Activated CD4-positive, CD25-positive, alpha-beta regulatory T cell treated with anti-CD3 and anti-CD28 coated beads, Interleukin-2, amount 50 U/mL, for 72 hours (primary cell): ENCODE data around the gene EPHB2.

Source experiments
- DNase-seq: peaks from one replicate; pipeline ENCODE4 v3.0.0; 2021

EPHB2 gene

DNA sequence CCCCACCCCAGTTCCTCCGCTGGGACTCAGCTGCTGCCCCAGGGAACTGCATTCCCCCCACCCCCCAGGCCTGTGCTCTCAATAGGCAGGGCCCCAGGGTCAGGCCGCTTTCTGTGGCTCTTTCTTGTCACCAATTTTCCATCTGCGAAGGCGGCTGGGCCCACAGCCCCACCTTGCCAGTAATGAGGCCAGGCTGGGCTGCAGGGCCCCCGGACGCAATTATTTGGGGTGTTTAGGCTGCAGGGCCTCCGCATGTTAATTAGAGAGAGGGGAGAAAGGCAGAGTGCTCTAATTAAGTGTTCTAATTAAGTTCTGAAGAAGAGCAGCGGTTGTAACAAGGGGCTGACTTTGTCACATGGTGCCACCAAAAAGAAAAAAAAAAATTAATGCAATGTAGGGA lies 71.8 kb downstream of the EPHB2 start:
- no peak for DNase-seq

DNA sequence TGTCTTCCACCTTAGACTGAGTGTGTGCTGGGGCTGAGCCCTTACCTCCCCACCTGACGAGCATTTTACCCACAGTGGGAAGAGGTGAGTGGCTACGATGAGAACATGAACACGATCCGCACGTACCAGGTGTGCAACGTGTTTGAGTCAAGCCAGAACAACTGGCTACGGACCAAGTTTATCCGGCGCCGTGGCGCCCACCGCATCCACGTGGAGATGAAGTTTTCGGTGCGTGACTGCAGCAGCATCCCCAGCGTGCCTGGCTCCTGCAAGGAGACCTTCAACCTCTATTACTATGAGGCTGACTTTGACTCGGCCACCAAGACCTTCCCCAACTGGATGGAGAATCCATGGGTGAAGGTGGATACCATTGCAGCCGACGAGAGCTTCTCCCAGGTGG lies 73.7 kb downstream of the EPHB2 start:
- no peak for DNase-seq

DNA sequence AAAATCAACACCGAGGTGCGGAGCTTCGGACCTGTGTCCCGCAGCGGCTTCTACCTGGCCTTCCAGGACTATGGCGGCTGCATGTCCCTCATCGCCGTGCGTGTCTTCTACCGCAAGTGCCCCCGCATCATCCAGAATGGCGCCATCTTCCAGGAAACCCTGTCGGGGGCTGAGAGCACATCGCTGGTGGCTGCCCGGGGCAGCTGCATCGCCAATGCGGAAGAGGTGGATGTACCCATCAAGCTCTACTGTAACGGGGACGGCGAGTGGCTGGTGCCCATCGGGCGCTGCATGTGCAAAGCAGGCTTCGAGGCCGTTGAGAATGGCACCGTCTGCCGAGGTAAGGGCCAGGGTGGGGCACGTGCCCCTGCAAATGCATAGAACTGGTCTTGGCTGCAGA lies 74.1 kb downstream of the EPHB2 start:
- DNase-seq: no peak

DNA sequence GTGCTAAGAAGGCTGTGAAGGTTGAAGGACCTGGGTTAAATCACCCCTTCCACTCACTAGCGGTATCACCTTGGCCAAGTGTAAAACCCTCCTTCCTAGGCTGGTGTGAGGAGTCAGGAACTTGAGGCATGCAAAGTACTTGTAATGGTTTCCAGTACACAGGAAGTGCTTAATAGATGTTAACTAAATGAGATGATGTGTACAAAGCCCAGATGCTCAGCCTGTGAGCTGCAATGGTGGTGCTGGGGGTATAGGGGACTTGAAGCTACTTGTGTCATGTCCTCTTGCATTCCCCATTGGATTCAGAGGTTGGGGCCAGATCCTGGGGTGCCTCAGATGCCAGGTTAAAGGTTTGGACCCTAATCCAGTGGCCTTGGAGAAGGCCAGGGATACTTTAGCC lies 75.5 kb downstream of the EPHB2 start:
- no peak for DNase-seq

DNA sequence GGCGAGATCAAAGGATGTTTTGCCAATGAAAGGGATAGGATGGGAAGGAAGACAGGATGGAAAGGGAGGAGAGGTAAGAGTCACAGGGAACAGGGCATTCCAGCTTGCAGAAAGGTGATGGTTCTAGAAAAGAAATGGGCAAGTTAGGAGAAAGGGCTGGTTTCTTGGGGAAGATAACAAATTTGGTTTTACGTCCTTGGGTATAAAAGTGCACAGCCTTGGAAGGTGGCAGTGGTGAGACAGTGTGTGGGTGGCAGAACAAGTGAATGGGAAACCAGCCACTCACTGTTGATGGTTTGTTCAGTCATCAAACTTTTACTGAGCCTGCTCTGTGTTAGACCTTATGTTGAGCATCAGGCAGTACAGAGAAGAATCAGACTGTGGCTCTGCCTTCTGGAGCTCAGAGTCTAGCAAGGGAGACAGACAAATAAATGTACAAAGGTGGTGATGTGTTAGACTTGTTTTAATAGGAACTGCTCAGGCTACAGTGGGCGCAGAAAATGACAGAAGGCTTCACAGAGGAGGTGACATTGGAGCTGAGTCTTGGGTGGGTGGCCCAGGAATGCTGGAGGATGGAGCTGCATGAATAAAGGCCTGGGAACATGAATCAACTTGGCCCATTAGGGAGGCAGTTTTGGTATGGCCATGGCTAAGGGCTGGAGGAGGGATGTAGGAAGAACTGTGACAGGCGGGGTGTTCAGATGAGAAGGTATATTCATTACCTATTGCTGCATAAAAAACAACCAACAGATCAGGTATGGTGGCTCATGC lies 76.3 kb downstream of the EPHB2 start:
- DNase-seq: no peak

DNA sequence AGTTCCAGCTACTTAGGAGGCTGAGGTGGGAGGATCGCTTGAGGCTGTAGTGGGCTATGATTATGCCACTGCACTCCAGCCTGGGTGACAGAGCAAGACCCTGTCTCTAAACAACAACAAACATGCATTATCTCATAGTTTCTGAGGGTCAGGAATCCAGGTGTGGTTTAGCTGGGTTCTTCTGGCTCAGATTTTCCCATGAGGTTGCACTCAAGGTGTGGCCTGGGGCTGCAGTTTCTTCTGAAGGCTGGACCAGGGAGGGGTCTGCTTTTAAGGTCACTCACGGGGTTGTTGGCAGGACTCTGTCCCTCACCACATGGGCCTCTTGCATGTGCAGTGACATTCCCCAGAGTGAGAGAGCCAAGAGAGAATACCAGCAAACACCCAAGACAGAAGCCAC lies 77.0 kb downstream of the EPHB2 start:
- DNase-seq: no peak

DNA sequence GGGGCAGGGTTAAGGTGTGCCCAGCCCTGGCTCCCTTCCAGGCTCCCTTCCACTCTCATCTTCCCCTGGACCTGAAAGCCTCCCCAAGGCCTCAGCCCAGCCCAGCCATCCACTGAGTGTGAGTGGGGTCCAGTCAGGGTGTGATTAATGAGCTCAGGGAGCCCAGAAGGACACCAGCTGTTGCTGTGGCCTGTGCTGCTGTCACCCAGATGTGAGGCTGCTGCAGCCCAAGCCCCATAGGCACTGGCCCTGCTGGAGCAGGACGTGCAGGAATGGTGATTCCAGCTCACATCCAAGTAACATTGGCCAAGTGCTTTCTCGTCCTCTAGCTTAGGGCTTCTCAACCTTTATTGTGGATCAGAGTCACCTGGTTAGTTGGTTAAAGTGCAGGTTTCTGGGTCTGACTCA lies 77.6 kb downstream of the EPHB2 start:
- DNase-seq: no peak

DNA sequence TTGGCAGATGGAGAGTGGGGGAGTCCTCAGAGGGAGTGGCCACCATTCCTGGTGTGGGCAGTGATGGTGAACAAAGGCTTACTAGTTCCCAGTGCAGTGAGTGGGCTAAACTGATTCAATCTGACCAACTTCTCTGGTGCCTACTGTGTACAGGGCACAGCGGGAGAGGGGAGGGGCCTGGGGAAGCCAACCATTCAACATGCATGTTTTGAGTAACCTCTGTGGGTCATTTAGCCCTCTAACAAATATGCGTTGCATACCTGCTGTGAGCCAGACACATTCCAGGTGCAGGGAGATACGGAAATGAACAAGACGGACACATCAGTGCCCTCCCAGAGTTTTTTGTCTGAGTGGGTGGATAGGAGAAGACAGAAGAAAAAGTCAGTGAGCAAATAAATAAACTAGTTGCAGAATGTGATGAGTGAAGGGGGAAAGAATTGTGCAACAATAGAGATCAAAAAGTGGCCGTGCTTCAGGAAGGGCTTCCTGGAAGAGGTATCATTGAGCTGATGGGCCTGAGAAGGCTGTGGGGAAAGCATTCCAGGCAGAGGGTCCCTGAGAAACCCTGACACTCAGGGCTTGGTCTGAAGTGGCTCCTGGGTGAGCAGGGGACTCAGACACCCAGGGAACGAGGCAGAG lies 78.8 kb downstream of the EPHB2 start:
- DNase-seq: no peak

DNA sequence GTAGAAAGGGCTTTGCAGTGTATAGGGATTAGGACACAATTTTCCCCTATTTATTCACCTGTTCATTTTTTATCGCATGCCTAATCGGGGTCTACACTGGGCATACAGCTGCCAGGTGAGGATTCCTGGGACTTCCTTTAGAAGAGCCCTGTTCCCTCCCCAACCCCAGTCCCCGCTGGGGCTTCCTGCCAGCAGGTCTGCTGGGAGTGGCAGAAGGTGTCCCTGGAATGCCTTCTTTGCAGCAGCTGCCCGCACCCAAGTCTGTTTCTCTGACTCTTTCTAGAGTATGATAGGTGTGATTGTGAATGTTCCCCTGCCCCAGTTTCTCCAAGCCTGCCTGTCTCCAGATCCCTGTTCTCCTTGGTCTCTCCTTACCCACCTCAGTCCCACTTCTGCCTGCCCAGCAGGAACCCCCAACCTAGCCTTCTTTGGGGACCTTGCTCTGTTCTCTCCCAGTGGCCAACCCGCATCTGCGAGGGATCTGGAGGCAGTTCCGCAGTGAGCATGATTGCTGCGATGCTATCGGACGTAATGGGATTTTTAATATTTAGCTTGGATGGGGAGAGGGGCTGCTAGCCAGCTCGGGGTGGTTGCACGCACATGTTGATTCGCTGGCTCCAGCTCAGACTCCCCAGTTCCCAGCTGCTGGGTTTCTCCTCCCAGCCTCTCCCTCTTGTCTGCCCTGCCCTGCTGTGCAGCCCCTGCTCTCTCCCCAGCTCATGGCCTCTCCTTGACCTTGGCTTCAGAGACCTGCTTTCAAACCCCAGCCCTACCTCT lies 79.8 kb downstream of the EPHB2 start:
- DNase-seq: no peak

DNA sequence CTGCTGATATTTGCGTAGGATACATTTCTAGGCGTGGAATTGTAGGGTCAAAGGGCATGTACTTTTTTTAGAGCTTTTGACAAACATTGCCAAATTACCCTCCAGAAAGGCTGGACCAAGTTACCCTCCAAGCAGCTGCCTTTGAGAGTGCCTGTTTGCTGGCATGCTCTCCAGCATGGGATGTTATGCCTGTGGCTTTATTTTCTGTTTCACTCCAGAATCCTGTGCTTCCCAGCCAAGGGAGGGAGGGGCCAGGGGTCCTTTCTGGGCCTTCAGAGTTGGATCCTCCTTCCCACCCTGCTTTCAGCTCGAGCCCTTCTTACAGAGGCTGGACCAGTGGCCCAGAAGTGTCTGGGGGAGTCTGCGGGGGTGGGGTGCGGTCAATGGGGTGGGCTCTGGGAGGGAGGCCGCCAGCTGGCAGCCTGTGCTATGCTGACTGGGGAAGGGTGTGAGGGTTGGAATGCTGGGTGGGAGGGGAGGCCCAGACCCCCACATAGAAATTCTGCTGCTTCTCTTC lies 81.2 kb downstream of the EPHB2 start:
- no peak for DNase-seq

DNA sequence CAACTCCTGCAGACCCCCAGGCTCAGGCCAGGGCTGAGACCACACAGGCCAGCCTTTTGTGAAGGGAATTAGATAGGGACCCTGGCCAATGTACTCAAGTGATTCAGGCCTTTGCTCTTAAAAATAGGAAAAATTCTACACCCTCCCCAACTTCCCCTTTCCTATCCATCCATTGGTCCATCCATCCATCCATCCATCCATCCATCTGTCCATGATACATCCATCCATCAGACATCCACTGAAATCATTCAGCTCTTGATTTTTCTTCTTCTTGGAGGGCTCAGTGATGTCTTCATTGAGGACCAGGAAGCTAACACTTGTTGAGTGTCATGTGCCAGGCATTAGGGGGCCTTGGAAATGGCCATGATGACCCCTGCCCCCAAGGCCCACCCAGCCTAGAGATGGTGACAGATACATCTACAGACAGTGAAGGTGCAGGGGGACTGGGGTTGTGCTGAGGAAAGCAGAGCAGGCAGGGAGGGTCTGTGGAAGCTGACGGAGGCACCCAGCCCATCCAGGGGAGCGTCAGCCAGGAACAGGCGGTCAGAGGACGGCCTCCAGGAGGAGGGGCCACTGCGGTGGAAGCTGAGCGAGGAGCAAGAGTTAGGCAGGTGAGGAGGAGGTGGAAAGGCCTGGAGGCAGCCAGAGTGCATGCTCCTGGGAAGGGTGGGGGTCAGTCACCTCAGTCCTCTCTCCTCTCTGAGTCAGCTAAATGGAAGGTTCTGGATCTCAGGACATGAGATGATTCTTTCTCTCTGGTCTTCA lies 81.9 kb downstream of the EPHB2 start:
- DNase-seq: no peak

DNA sequence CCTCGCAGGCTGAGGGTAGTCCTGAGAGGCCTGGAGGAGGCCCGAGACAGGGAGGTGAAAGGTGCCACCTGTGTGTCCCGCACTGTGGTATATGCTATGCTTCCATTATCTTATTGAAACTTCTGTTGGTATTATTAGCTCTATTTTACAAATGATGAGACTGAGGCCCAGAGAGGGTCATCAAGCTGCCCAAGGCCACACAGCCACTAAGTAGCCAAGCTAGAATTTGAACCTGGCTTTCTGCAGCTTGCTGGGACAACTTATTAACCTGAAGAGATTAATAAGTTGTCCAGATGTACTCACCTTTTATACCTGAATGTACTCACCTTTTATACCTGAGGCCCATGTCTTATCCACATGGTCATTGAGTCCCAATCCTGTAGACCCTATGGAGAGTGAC lies 83.0 kb downstream of the EPHB2 start:
- no peak for DNase-seq

DNA sequence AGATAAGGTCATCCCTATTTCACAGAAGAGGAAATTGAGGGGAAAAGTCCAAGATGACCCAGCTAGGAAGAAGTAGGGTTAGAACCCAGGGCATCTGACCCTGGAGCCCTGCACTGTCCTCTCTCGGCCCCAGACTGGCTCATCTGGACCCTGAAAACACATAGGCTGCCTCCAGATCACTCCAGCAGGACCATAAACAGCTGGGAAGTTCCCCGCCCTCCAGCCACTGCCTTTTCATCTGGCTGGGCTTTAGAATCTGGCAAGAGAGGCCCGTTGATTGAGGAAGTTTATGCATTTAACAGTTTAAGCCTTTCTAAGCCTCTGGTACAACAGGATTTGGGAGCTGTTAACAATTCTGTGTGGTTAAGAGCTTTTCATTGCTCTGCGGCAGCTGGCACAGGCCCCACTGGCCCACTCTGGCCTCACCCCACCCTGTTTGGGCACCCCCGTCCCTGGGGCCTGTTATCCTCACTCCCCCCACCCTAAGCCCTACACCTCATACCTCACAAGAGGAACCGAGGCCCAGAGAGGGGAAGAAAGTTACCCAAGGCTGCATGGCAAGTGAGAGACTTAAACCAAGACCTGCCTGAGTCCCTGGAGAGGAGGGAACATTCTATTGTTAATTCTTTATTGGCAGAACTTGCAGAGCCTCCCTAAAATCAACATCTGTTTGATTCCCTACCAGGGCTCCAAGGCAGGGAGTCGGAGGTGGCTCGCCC lies 84.2 kb downstream of the EPHB2 start:
- DNase-seq: no peak

DNA sequence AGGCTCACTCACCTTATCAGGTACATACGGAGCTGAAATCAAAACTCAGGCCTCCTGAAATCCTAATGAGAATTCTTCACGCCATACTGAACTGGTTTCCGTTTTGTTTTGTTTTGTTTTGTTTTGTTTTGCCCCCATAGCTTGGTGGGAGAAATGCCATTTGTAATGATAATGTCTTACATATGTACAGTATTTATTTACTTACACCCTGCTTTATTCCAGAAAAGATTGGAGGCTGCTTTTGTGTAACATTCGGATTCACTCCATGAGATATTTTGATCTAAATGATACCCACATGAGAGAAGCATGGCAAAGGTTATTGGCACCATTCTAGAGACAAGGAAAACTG lies 84.7 kb downstream of the EPHB2 start:
- DNase-seq: no peak

DNA sequence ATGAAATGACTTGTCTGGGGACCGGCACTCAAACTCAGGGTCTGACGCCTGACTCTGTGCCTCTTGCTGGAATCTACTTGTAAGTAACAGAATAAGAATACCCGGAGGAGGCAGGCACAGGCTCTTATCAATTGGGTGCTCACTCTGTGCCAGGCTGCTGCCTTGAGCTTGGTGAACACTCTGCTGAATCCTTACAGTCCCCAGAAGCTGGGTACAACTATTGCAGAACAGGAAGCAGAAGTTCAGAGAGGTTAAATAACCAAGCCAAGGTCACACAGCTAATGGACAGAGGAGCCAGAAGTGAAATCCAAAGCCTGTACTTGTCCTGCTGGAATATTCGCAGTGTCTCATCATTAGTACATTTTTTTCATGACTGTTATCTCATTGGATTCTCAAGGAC lies 86.0 kb downstream of the EPHB2 start:
- no peak for DNase-seq

DNA sequence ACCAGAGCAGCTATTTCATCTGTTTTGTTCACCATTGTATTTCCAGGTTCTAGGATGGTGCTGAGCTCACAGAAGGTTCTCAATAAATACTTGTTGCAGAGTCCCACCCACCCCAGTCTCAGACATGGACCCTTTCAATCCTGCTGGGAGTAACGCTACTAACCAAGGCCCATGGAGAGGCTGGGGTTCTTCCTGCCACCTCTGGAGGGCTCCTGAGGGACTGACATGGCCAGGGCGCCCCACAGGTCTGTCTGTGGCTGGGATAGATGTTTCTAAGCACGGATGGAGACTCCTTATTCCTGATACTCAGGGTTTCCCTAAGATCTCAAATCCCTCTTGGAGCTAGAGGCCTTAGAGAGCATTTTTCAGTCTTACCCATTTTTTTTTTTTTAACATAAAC lies 87.4 kb downstream of the EPHB2 start:
- DNase-seq: no peak

DNA sequence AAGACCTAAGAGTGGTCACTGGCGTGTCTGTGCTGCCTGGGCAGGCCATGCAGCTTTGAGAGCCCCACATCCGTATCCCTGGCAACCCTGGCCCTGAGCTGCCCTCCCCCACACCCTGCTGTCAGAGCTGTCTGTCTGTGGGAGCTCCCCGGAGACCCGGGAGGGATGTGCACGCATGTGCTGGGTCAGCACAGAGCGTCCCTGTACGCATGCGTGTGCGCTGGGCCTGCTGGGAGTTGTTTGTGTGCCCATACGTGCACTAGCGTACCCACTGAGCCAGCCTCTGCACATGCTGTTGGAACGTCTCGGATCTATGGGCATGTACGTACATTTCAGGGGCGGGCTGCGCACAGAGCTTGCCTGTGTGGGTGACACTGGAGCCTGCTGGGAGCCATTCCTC lies 89.3 kb downstream of the EPHB2 start:
- DNase-seq: no peak

DNA sequence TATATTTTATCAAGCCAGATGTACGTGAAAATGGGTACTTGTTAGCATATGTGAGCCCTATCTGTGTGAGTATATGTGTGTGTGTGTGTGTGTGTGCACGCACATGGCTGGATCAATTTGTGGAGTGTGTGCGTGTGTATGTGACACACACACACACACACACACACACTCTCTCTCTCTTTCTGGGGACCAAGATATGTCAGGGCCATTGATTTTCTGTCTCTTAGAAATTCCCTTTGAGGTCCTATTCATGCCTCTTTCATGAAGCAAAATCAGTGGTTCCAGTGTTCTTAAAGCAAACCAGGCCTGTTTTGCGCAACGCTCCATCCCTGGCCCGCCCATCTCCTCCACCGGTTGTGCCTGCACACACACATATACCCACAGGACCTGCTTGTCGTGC lies 90.0 kb downstream of the EPHB2 start:
- DNase-seq: no peak

DNA sequence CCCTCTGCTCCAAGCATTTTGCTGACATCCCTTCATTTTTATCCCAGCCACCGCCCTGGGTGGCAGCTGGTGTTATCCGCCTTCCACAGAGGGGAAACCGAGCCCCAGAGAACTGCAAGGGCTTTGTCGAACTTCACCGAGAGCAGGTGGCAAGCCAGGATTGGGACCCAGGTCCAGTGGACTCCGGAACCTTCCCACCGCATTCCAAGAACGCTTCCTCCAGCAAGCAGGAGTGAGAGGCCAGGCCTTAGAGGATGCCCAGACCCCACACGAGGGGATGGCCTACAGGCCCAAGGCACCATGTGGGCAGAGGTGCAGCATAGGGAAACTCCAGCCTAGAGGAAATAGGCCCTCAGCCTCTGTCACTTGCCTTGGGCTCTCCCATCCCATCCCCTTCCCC lies 90.7 kb downstream of the EPHB2 start:
- no peak for DNase-seq

DNA sequence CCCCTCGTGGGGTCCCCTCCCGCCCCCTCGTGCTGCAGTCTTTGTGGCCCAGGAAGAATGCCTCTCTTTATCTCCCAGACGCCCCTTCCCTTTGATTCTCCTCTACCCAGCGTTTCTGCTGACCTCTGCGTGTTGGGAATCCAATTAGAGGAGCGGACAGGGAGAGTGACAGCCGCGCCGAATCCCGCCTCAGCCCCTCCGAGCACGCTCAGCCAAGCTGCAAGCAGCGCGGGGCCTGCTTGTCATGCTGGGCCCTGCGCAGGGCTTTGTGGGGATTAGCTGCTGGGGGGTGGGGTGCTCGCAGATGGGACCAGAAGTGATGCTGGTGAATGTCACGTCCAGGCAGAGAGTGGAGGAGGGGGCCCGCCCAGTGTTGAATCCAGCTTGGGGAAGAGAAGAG lies 91.1 kb downstream of the EPHB2 start:
- DNase-seq: no peak

DNA sequence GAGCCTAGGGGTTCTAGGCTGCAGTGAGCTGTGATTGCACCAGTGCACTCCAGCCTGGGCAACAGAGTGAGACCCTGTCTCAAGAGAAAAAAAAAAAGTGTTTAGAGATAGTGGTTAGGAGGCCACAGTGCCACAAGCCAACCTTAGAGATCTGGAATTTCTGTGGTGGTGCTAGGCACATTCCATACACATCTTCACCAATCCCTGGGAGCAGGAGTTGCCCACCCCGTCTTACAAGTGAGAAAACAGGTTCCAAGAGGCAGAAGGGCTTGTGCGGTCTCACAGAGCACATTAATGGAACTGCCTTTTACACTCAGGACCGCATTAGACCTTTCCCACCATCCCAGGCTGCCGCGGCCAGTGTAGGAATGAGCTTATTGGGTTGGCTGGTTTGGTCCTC lies 93.2 kb downstream of the EPHB2 start:
- DNase-seq: no peak

DNA sequence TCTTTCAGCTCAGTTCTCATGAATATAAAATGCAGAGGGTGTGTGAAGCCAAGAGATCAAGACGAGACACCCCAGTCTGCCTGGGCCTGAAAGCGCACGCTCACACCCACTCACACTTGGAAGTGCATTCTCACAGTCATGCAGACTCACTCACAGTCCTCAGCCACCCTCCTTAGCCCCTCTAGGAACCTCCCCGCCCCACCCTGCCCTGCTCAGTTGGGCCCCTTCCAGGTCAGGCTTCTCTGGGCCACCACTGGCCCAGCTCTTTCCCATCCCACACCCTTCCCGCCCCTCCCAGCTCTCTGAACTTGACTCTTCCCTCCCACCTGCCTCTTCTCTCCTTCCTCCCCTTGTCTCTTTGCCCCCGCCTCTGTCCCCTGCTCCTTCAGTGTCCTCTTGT lies 93.8 kb downstream of the EPHB2 start:
- DNase-seq: no peak
